Upper lobe of right lung (tissue), 1 donor: ENCODE data around the gene NFKB1. TPM values are rescaled to one million over a fixed set of nuclear protein-coding genes. Genes with fewer than 3 reads are reported as not detected.

Experiments used
- ATAC-seq: fragments of 200-7000 bp; cut with Tn5 transposase; one replicate; pipeline ENCODE4 v1.9.1; 2020; ENCODE audit warnings: mild to moderate bottlenecking, moderate library complexity
- DNase-seq: peaks from one replicate; pipeline ENCODE4 v3.0.0-alpha.2; 2020
- H3K27ac ChIP-seq: fragments of 200-600 bp; one replicate; pipeline ENCODE4 v1.8.0; 2022
- H3K27me3 ChIP-seq: fragments of 200-600 bp; one replicate; pipeline ENCODE4 v1.8.0; 2022; ENCODE audit warnings: mild to moderate bottlenecking
- H3K36me3 ChIP-seq: fragments of 200-600 bp; one replicate; pipeline ENCODE4 v1.8.0; 2022
- H3K4me1 ChIP-seq: fragments of 200-600 bp; one replicate; pipeline ENCODE4 v1.8.0; 2022
- H3K4me3 ChIP-seq: fragments of 200-600 bp; one replicate; pipeline ENCODE4 v1.8.0; 2022; ENCODE audit warnings: mild to moderate bottlenecking
- H3K9me3 ChIP-seq: fragments of 200-600 bp; one replicate; pipeline ENCODE4 v1.8.0; 2022
- CTCF ChIP-seq: fragments of 200-600 bp; IDR thresholded peaks from one replicate; pipeline ENCODE4 v1.8.0; 2022; ENCODE audit warnings: antibody characterized with exemption
- intact Hi-C: fragments of 100-400 bp; cut with DNase I; formaldehyde crosslinking; loops from one replicate; pipeline ENCODE4 v1.11.0; 2022
- total RNA-seq: library from RNA; stranded (reverse); fragmentation: NEBNext Ultra II Directional; extraction: Animal tissue kit (Norgen Biotek cat#: 25700); gene quantifications from one replicate; pipeline ENCODE4 v1.2.1, GENCODE V29; 2021
- donor health status: DM: no; HTN: yes; CAD: no; lungs with severe emphysema.

The NFKB1 gene
- total RNA-seq, 1 donor from 2014 or later = 48.8 TPM

- ATAC-seq (no peak), DNase-seq (no peak)
- no peak for TF ChIP-seq CTCF
- no peak overlapping the region for H3K27ac ChIP-seq
- H3K4me3 ChIP-seq = no peak overlapping the region
- peaks cover 13% of the 10 kb centered on the region for H3K4me1 ChIP-seq
- H3K27me3 ChIP-seq = no peaks in the 10 kb centered on the region
- peaks cover 86% of the 10 kb centered on the region for H3K36me3 ChIP-seq
- intact Hi-C loops = no loop called here
- no peaks in the 10 kb centered on the region for H3K9me3 ChIP-seq
Observed at GRCh38 chr4:102599455-102599854, 98.3 kb downstream of the NFKB1 start.

GRCh38 chr4:102599886-102600285, 98.7 kb downstream of the NFKB1 start:
- no peak overlapping the region for H3K4me3 ChIP-seq
- peaks cover 86% of the 10 kb centered on the region for H3K36me3 ChIP-seq
- H3K4me1 ChIP-seq = peaks cover 13% of the 10 kb centered on the region
- H3K27me3 ChIP-seq = no peaks in the 10 kb centered on the region
- no peak for TF ChIP-seq CTCF
- no peak overlapping the region for H3K27ac ChIP-seq
- intact Hi-C loops = no loop called here
- ATAC-seq (no peak), DNase-seq (no peak)
- H3K9me3 ChIP-seq = no peaks in the 10 kb centered on the region

GRCh38 chr4:102600689-102601088, 99.5 kb downstream of the NFKB1 start:
- H3K9me3 ChIP-seq = no peaks in the 10 kb centered on the region
- H3K27ac ChIP-seq = no peak overlapping the region
- DNase-seq (no peak), ATAC-seq (no peak)
- no peak overlapping the region for H3K4me3 ChIP-seq
- no peaks in the 10 kb centered on the region for H3K27me3 ChIP-seq
- intact Hi-C loops = no loop called here
- peaks cover 86% of the 10 kb centered on the region for H3K36me3 ChIP-seq
- peaks cover 13% of the 10 kb centered on the region for H3K4me1 ChIP-seq
- no peak for TF ChIP-seq CTCF

GRCh38 chr4:102601586-102602227, 100.5 kb downstream of the NFKB1 start:
- H3K27me3 ChIP-seq = no peaks in the 10 kb centered on the region
- DNase-seq (no peak), ATAC-seq (no peak)
- no peak overlapping the region for H3K4me3 ChIP-seq
- no peak for TF ChIP-seq CTCF
- H3K27ac ChIP-seq = no peak overlapping the region
- intact Hi-C loops = no loop called here
- H3K4me1 ChIP-seq = peaks cover 13% of the 10 kb centered on the region
- H3K36me3 ChIP-seq = peaks cover 86% of the 10 kb centered on the region
- H3K9me3 ChIP-seq = no peaks in the 10 kb centered on the region

- no peak for DNase-seq
- no peak for ATAC-seq
- Histone ChIP-seq H3K27ac (no peak overlapping the region), H3K9me3 (no peaks in the 10 kb centered on the region), H3K4me1 (no peaks in the 10 kb centered on the region), H3K4me3 (no peak overlapping the region), H3K27me3 (no peaks in the 10 kb centered on the region), H3K36me3 (peaks cover 85% of the 10 kb centered on the region)
- intact Hi-C loops = no loop called here
- no peak for TF ChIP-seq CTCF
Observed at GRCh38 chr4:102604222-102604940, 103.2 kb downstream of the NFKB1 start.
